ENCODE measurements around the gene TBXA2R. TPM values are rescaled to one million over a fixed set of nuclear protein-coding genes. Genes with fewer than 3 reads are reported as not detected.

TBXA2R gene
- total and polyA plus RNA-seq, 2 of the 8 experiments (the other 6 are each of a cell fraction or from before 2014, with no cell fraction given): 0.39 to 0.50 TPM

GRCh38 chr19:3618144-3618810 lies 11.6 kb upstream of the TBXA2R start:
- H4K5ac ChIP-seq (ENCODE audit: insufficient read length, low read depth, low read length): no peak overlapping the region
- H2BK15ac ChIP-seq (ENCODE audit: low read length): no peak overlapping the region
- no peak overlapping the region for H3K23ac ChIP-seq (ENCODE audit: insufficient read length)
- no peak overlapping the region for H2BK5ac ChIP-seq (ENCODE audit: low read depth, low read length)
- H3K9me3 ChIP-seq (ENCODE audit: insufficient read depth in 2 of 2, low read depth in 1 of 2, low read length in 1 of 2): no peaks in the 10 kb centered on the region
- H3K27me3 ChIP-seq (replicated peaks in 1 of 4; ENCODE audit: control insufficient read depth in 3 of 4, extremely low read depth in 1 of 4, insufficient read depth in 3 of 4, low read length in 3 of 4): no peaks in the 10 kb centered on the region
- H4K8ac ChIP-seq (ENCODE audit: extremely low read depth, insufficient read depth, low read length): peak overlapping the region; percentile 39; the same call in 1 of the 2 replicates
- H3K27ac ChIP-seq (ENCODE audit: low read depth, low read length): no peak overlapping the region
- H4K20me1 ChIP-seq (replicated peaks in 1 of 2; ENCODE audit: control insufficient read depth in 1 of 2, insufficient read depth in 2 of 2, low read length in 2 of 2): peaks cover 0 to 13% of the 10 kb centered on the region in 2 experiments
- no peak for FAIRE-seq
- no peak overlapping the region for H2BK12ac ChIP-seq (ENCODE audit: low read depth, low read length)
- H3K4me2 ChIP-seq (ENCODE audit: insufficient read depth in 1 of 2, low read depth in 2 of 2, low read length in 2 of 2): no peak overlapping the region
- H3K79me2 ChIP-seq (ENCODE audit: control insufficient read depth in 1 of 2, insufficient read depth in 2 of 2, low read length in 2 of 2): no peaks in the 10 kb centered on the region
- WGBS, 2 experiments (ENCODE audit: extremely low coverage in 1 of 2, insufficient coverage in 1 of 2, insufficient read length in 1 of 2, insufficient replicate concordance in 2 of 2, low coverage in 1 of 2, low lambda C conversion rate in 2 of 2, missing lambda C conversion rate in 1 of 2): 82% methylated on average over 28 of the region's 31 CpGs; no CpG with 5 or more reads in 1 of the 2 experiments
- ChIA-PET POLR2A (ENCODE audit: partially characterized antibody) (interaction anchor here (0.6 to 1.4 kb wide), 3 partner anchors 10 to 38 kb away, joined by 3 to 6 read pairs (median 3); no protein-coding TSS in a partner anchor), CTCF (ENCODE audit: partially characterized antibody) (interaction anchor here (0.7 to 7.3 kb wide), 10 partner anchors 10 to 82 kb away, joined by 3 to 38 read pairs (median 4); partner anchors contain the start of genes GIPC3 and TBXA2R)
- peaks cover 0 to 3% (median under 1%) of the 10 kb centered on the region in 4 experiments; a peak in 3 of 7 replicates for H3K4me1 ChIP-seq (replicated peaks in 1 of 4; ENCODE audit: control insufficient read depth in 3 of 4, insufficient read depth in 4 of 4, low read length in 3 of 4)
- H4K91ac ChIP-seq (replicated peaks; ENCODE audit: insufficient read length, low read length): no peak overlapping the region
- H3K23me2 ChIP-seq (ENCODE audit: low read depth, low read length): no peaks in the 10 kb centered on the region
- no peak overlapping the region for H3K4ac ChIP-seq (replicated peaks; ENCODE audit: insufficient read length, low read depth, low read length)
- no peak overlapping the region for H3K14ac ChIP-seq (ENCODE audit: insufficient read length)
- H2BK20ac ChIP-seq (ENCODE audit: low read length): no peak overlapping the region
- H3K36me3 ChIP-seq (ENCODE audit: control insufficient read depth in 2 of 4, insufficient read depth in 4 of 4, low read length in 3 of 4): peaks cover 0 to 3% (median under 1%) of the 10 kb centered on the region in 4 experiments; a peak in 2 of 8 replicates
- H2BK120ac ChIP-seq (replicated peaks; ENCODE audit: low read depth, low read length): no peak overlapping the region
- H3K56ac ChIP-seq (replicated peaks; ENCODE audit: insufficient read length, low read depth, low read length): no peak overlapping the region
- no peak overlapping the region for H3K9ac ChIP-seq (replicated peaks in 1 of 4; ENCODE audit: extremely low read depth in 1 of 4, low read depth in 3 of 4, low read length in 3 of 4)
- peak; percentile 39; the same call in 1 of the 2 replicates for TF ChIP-seq GABPA (IDR thresholded peaks at IDR 0.05; ENCODE audit: borderline replicate concordance, insufficient read depth, low read length)
- TF ChIP-seq, protein P1, sequence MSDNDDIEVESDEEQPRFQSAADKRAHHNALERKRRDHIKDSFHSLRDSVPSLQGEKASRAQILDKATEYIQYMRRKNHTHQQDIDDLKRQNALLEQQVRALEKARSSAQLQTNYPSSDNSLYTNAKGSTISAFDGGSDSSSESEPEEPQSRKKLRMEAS (IDR thresholded peaks at IDR 0.05): 0 out of 2 replicates have a peak, but pooled peaks have one; percentile 14
- peak; percentile 68 to 80 for TF ChIP-seq RAD21 (IDR thresholded peaks at IDR 0.05 in 1 of 2, conservative IDR thresholded peaks at IDR 0.05 in 1 of 2; ENCODE audit: low read depth in 2 of 2, low read length in 2 of 2)
- peak; percentile 86; the same call in 1 of the 2 replicates for TF ChIP-seq MAFK (IDR thresholded peaks at IDR 0.05; ENCODE audit: low read depth, low read length)
- no peak for TF ChIP-seq RXRA (IDR thresholded peaks at IDR 0.05; ENCODE audit: insufficient read depth, low read depth, low read length)
- no peak for TF ChIP-seq SRF (IDR thresholded peaks at IDR 0.05; ENCODE audit: low read depth, low read length)
- no peak for TF ChIP-seq GTF2F1 (IDR thresholded peaks at IDR 0.05; ENCODE audit: borderline replicate concordance, low read depth, low read length)
- TF ChIP-seq, protein P2, sequence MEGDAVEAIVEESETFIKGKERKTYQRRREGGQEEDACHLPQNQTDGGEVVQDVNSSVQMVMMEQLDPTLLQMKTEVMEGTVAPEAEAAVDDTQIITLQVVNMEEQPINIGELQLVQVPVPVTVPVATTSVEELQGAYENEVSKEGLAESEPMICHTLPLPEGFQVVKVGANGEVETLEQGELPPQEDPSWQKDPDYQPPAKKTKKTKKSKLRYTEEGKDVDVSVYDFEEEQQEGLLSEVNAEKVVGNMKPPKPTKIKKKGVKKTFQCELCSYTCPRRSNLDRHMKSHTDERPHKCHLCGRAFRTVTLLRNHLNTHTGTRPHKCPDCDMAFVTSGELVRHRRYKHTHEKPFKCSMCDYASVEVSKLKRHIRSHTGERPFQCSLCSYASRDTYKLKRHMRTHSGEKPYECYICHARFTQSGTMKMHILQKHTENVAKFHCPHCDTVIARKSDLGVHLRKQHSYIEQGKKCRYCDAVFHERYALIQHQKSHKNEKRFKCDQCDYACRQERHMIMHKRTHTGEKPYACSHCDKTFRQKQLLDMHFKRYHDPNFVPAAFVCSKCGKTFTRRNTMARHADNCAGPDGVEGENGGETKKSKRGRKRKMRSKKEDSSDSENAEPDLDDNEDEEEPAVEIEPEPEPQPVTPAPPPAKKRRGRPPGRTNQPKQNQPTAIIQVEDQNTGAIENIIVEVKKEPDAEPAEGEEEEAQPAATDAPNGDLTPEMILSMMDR (IDR thresholded peaks at IDR 0.05; ENCODE audit: control extremely low read depth in 1 of 3, insufficient read depth in 1 of 3, low read depth in 1 of 3, low read length in 3 of 3): peak; percentile 86 to 92 (median 86)
- H3K18ac ChIP-seq (ENCODE audit: extremely low read depth, low read length): no peak overlapping the region
- H2AFZ ChIP-seq (ENCODE audit: low read length): no peak overlapping the region
- H2AK5ac ChIP-seq (ENCODE audit: low read depth, low read length): no peak overlapping the region
- no peak overlapping the region for H3K4me3 ChIP-seq (ENCODE audit: extremely low read depth in 1 of 4, insufficient read depth in 2 of 4, low read depth in 3 of 4, low read length in 4 of 4)
- no peaks in the 10 kb centered on the region; the same call in 1 of the 2 replicates for H3K79me1 ChIP-seq (ENCODE audit: low read depth, low read length)
- DNase-seq (ENCODE audit: low read depth in 1 of 2, low spot score in 2 of 2): peak in 1 of 2 experiments; percentile 96
